ENCODE results near the gene WEE2. TPM values are rescaled to one million over a fixed set of nuclear protein-coding genes. Genes with fewer than 3 reads are reported as not detected.

The WEE2 gene
- total RNA-seq: under 1 TPM in 1 of 9 donors, not detected in 8; 0.06 TPM
- under 1 TPM in 2 of 3 donors, not detected in 1; 0.03 to 0.09 TPM for polyA plus RNA-seq
- long read RNA-seq, donor 1: 0 reads
- long read RNA-seq, donor 2: 0 reads
- long read RNA-seq, donor 3: 0 reads
- long read RNA-seq, donor 4, partial matches to known transcripts: 0 of 1 reads
- long read RNA-seq, donor 4, other reads (novel, unspliced or antisense): 1 of 1 reads
- long read RNA-seq, donor 5: 0 reads
- long read RNA-seq, donor 6: 0 reads
- long read RNA-seq, donor 7: 0 reads
- long read RNA-seq, donor 8: 0 reads
- long read RNA-seq, donor 9: 0 reads
- long read RNA-seq, donor 10: 0 reads

GRCh38 chr7:141708351-141708750, at the start of gene WEE2:
Gene WEE2 (plus strand): TSS chr7:141708353. CDS start chr7:141708759, 406 bp downstream.
- Histone ChIP-seq H3K9me3 (replicated peaks in 1 of 3) (no peaks in the 10 kb centered on the region), H3K4me3 (no peak within 1 kb of the TSS), H3K4me1 (replicated peaks in 1 of 2) (no peaks in the 10 kb centered on the region), H3K36me3 (replicated peaks in 1 of 2) (no peaks in the 10 kb centered on the region), H3K27ac (no peak within 1 kb of the TSS), H3K27me3 (no peaks in the 10 kb centered on the region)
- no peak for TF ChIP-seq POLR2A (IDR thresholded peaks at IDR 0.05)
- TF ChIP-seq, protein P1, sequence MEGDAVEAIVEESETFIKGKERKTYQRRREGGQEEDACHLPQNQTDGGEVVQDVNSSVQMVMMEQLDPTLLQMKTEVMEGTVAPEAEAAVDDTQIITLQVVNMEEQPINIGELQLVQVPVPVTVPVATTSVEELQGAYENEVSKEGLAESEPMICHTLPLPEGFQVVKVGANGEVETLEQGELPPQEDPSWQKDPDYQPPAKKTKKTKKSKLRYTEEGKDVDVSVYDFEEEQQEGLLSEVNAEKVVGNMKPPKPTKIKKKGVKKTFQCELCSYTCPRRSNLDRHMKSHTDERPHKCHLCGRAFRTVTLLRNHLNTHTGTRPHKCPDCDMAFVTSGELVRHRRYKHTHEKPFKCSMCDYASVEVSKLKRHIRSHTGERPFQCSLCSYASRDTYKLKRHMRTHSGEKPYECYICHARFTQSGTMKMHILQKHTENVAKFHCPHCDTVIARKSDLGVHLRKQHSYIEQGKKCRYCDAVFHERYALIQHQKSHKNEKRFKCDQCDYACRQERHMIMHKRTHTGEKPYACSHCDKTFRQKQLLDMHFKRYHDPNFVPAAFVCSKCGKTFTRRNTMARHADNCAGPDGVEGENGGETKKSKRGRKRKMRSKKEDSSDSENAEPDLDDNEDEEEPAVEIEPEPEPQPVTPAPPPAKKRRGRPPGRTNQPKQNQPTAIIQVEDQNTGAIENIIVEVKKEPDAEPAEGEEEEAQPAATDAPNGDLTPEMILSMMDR (IDR thresholded peaks at IDR 0.05): no peak
- 84 to 91% (median 90%) methylated on average over 6 of the region's 6 CpGs for WGBS, 4 donors
- DNase-seq: no peak
- intact Hi-C loops (cut with DNase I): no loop called here

DNA sequence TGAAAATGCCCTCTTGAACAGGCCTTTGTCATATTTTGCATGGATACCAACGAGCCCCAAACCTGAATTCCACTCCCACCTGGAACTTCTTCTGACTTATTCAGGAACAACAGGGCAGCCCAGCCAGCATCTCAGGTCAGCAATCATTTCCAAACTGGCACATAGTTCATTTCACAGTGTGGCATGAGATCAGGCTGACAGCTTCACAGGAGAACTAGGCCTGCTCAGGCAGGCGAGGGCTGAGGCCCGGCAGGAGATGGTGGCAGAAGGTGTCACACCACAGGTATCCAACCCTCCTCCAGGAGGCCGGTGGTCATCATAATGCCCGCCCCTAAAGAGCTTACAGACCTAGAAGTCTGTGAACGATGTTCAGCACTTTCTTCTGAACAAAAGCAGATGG, 48.7 kb upstream of the WEE2 start:
- peaks cover 0 to 24% of the 10 kb centered on the region in 2 donors for H3K36me3 ChIP-seq (replicated peaks in 1 of 2)
- intact Hi-C loops (cut with DNase I): no loop called here

DNA sequence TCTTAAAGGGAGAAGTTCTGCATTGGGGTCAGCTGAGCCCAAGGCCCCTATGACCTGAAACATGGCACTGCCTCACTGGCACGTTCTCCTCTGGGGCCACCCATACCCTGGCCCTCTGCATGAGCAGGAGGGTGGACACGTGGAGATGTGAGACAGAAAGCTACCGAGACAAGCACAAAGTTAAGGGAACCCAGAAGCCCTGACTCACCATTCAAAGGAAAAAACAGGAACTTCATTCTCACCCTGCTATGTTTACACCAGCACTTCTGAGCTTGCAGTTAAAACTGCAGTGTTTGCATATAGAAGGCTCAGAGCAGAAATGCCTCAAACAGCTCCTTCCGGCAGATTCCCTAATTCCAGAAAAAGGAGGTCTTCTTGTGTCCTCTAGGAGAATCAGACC, 47.9 kb upstream of the WEE2 start:
- WGBS, 4 donors: 58 to 78% (median 71%) methylated on average over 1 to 4 of the region's 4 CpGs
- Histone ChIP-seq H3K4me3 (no peak overlapping the region), H3K36me3 (replicated peaks in 1 of 2) (peaks cover 0 to 31% of the 10 kb centered on the region in 2 donors), H3K27ac (peak overlapping the region in 1 of 5 donors; percentile 36), H3K9me3 (replicated peaks in 1 of 3) (no peaks in the 10 kb centered on the region), H3K27me3 (no peaks in the 10 kb centered on the region), H3K4me1 (replicated peaks in 1 of 2) (no peaks in the 10 kb centered on the region)
- DNase-seq: peak in 2 of 7 donors; percentile 38 to 46
- TF ChIP-seq, protein P1 (IDR thresholded peaks at IDR 0.05): no peak
- no peak for TF ChIP-seq POLR2A (IDR thresholded peaks at IDR 0.05)
- intact Hi-C loops (cut with DNase I): no loop called here

More for the DNA sequence above, 48.7 kb upstream of the WEE2 start:
- H3K9me3 ChIP-seq (replicated peaks in 1 of 3): no peaks in the 10 kb centered on the region
- WGBS, 4 donors: 88 to 95% (median 93%) methylated on average over 5 to 6 of the region's 6 CpGs
- no peak for TF ChIP-seq POLR2A (IDR thresholded peaks at IDR 0.05)
- TF ChIP-seq, protein P1 (IDR thresholded peaks at IDR 0.05): no peak
- H3K4me1 ChIP-seq (replicated peaks in 1 of 2): peaks cover 0 to 4% of the 10 kb centered on the region in 2 donors
- no peak overlapping the region for H3K4me3 ChIP-seq
- no peaks in the 10 kb centered on the region for H3K27me3 ChIP-seq
- no peak for DNase-seq
- H3K27ac ChIP-seq: peak overlapping the region in 1 of 5 donors; percentile 36

DNA sequence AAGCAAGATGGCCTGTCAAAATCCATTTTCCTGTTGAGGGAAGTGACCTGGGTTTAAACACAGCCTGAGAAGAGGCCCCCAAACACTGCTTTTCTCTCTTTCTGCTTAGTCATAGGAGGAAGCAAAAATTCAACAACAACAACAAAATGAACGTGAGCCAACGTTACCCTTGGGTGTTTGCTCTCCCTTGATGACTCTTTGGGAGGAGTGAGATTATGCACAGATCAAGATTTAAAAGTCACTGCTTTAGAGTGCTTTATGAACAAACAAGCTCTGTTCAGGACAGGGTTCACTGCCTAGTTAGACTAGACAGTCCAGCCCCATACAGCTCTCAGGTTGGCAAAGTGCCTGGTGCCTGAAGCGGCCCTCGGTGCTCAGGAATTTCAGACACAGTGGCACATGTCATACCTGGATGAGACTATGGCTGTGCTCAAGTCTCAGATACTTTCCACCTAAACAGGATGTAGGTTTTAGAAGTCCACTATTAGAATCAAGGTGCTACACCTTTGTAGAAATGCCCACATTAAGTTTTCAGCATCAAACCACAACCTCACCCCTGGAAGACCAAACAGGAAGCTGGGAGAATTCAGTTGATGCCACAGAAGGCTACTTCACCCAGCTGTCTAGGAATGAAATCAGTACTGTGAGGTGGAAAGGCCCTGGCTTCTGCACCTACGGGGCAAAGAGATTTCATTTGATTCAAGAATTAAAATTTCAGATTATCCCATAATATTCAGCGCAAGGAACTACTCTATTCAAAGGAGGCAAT, 44.9 kb upstream of the WEE2 start:
- H3K4me1 ChIP-seq (replicated peaks in 1 of 2): no peaks in the 10 kb centered on the region
- no peak for DNase-seq
- no peaks in the 10 kb centered on the region for H3K27me3 ChIP-seq
- H3K36me3 ChIP-seq (replicated peaks in 1 of 2): peaks cover 0 to 28% of the 10 kb centered on the region in 2 donors
- peak overlapping the region in 1 of 5 donors; percentile 27 for H3K27ac ChIP-seq
- TF ChIP-seq, protein P1 (IDR thresholded peaks at IDR 0.05): no peak
- no peak for TF ChIP-seq POLR2A (IDR thresholded peaks at IDR 0.05)
- no peaks in the 10 kb centered on the region for H3K9me3 ChIP-seq (replicated peaks in 1 of 3)
- intact Hi-C loops (cut with DNase I): no loop called here
- 68 to 88% (median 71%) methylated on average over 6 of the region's 6 CpGs for WGBS, 4 donors
- no peak overlapping the region for H3K4me3 ChIP-seq
